ENCODE measurements around the gene ARHGAP19. TPM values are rescaled to one million over a fixed set of nuclear protein-coding genes. Genes with fewer than 3 reads are reported as not detected.

Gene ARHGAP19
- 5.2 TPM for polyA plus RNA-seq (2013, experiment 1 of 2; ENCODE audit: insufficient read length)
- 5.6 TPM for polyA plus RNA-seq (2013, experiment 2 of 2; ENCODE audit: insufficient read length)

DNA sequence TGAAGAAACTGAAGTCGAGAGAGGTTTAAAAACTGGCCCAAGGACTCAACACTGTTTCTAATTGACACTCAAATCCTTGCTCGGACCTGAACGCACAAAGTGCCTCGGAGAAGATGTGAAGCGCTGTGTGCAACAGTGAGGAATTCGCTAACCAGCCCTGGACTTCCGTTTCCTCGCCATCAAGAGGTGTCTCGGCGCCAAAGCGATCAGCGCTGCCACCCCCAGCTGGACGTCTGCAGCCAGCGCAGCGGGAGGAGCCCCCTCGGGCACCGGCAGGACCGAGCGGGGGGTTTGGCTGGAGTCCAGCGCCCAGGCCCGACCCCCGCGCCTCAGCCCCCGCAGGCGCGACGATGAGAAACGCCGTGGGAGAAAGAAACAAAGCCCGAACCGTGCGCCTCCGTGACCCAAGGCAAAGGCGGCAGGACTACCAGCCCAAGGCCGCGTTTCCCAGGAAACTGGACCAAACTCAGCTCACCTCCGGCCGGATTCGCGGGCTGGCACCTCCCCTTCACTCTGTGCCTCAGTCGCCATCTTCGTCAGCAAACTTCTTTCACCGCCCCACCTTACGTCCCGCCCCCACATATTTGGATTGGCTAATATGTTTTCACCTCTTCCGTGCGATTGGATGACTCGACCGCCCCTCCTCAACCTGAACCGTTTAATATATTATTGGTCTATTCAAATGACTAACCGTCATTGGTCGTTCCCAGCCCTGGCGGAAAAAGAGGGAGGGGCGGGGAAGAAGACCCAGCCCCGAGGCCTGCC, at the start of gene ARHGAP19:
Gene ARHGAP19, minus strand, starts transcription at position 541 of the 765 bp plus-strand sequence. Its CDS starts 10 bp downstream, at position 531.
- DNase-seq: peak; percentile 98

DNA sequence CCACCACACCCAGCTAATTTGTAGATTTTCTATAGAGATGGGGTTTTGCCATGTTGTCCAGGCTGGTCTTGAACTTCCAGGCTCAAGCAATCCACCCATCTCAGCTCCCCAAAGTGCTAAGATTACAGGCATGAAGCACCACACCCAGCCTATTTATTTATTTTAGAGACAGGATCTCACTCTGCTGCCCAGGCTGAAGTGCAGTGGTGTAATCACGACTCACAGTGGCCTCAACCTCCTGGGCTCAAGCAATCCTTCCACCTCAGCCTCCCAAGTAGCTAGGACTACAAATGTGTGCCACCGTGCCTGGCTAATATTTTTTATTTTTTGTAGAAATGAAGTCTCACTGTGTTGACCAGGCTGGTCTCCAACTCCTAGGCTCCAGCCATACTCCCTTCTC, 49.0 kb upstream of the ARHGAP19 start:
- no peak for DNase-seq

GRCh38 chr10:97338041-97338440, 45.6 kb upstream of the ARHGAP19 start:
- DNase-seq: no peak

DNA sequence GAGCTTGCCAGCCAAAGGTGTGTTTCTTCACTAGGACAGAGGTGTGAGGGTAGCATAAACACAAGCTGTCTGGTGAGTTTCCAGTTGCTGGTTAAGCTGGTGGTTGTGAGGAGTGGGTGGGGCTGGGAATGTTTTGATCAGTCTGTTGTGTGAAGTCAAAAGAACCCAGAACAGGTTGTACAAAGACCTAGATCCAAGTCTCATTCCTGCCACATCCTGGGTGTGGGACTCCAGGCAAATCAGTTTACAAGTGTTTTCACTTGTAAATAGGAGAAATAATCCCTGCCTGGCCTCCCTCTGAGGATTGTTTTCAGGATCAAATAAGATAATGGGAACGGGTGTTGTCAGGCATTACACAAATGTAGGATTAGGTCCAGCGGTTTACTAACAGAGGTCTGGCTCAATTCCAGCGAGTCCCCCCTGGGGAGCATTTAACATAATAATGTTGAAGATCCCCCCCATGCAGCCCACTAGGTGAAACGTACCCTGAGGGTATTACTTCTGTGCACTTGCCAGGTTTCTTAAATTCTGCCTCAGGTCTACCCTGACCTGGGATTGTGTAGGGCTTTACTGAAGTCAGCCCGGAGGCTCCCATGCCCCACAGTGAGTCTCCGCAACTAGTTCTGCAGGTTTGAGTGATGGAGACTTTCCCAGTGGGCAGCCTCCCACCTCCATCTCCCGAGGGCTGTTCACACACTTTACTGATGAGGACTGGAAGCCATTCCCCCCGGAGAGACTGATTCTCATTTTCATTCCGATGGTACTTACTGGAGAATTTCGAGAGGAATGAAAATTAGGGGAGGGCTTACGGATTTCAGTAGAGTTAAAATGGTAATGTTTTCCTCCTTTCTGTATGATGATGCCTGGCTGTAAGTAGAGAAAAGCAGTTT, 44.8 kb upstream of the ARHGAP19 start:
- DNase-seq: no peak

- DNase-seq: no peak
Observed at GRCh38 chr10:97336446-97336845, 44.0 kb upstream of the ARHGAP19 start.

DNA sequence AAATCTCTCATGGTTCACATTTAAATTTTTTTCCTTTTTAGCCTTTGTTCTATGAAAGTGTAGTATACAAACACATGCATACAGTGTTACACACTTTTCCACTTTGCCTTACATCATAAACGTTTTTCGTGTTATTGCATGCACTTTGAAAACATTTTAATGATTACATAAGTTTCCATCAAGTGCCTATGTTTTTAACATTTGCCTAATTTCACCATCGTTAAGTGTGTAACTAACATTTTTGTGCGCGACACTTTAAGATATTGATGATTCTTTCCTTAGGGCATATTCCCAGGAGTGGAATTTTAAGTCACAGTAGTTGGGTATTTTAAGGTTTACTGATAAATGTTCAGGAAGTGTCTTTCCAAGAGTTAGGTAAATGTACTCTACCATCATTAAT, 43.6 kb upstream of the ARHGAP19 start:
- no peak for DNase-seq

GRCh38 chr10:97335188-97335619, 42.8 kb upstream of the ARHGAP19 start:
- DNase-seq: no peak

GRCh38 chr10:97334370-97335175, 42.1 kb upstream of the ARHGAP19 start, which contains the start of gene FRAT2:
FRAT2 (minus strand) TSS chr10:97334729; CDS start chr10:97334572, 157 bp downstream.
- DNase-seq: peak; percentile 93

- peak; percentile 25 for DNase-seq
Observed at GRCh38 chr10:97333601-97334369, 41.3 kb upstream of the ARHGAP19 start.

GRCh38 chr10:97333351-97333600, 40.8 kb upstream of the ARHGAP19 start:
- peak; percentile 36 for DNase-seq

DNA sequence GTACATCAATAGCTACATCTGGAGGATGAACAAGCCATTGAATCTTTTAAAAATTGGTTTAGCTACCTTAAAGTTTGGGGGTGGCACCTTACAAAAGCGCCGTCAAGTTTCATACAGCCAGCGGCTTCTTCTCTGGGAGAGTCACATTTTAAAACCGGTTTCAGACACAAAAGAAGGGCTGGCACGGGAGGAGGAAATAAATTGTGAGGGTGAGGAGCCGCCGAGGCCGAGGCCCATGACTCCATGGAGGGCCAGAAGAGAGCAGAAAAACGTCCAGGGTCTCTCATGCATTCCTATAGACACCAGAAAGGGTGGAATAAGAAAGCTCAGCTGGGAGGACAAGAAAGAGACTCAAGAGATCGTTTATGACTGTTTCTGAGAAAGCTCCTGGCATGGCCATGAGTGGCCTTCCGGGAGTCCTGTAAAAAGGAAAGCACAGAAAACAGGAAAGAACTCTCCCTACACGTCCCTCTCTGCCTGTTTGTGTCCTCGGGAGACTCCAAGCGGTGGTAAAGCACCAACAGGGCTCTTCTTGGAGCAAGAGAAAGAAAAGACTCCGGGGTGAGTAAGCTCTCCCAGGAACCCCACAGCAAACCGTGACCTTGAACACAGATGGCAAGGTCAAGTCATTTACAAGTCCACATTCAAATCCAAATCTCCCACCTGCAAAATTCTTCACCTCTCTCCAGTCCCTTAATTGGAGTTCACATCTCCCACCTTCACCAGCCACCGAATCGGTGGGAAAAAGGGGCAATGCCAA, 40.3 kb upstream of the ARHGAP19 start:
- DNase-seq: peak; percentile 76

- DNase-seq: no peak
Observed at GRCh38 chr10:97331153-97331703, 38.8 kb upstream of the ARHGAP19 start.

DNA sequence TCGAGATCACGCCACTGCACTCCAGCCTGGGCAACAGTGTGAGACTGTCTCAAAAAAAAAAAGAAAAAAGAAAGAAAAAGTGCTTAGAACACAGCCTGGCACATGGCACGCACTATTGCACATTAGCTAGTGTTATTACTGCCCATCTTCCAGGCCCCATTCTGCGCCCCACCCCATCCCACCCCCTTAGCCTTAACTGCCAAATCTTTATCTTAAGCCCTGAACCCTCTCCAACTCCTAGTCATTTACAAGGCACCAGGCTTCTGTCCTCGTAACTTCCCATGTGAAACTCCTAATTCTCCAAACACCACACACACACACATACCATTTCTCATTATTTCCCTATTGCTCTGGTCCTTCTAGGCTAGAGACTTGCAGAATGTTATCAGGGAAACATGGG, 37.3 kb upstream of the ARHGAP19 start:
- DNase-seq: no peak

GRCh38 chr10:97328646-97329453, 36.4 kb upstream of the ARHGAP19 start:
- DNase-seq: no peak

GRCh38 chr10:97327348-97328294, 35.2 kb upstream of the ARHGAP19 start:
- DNase-seq: no peak

GRCh38 chr10:97325754-97326153, 33.3 kb upstream of the ARHGAP19 start:
- DNase-seq: no peak

- DNase-seq: no peak
Observed at GRCh38 chr10:97323501-97323900, 31.1 kb upstream of the ARHGAP19 start.

GRCh38 chr10:97321804-97322190, 29.4 kb upstream of the ARHGAP19 start:
- DNase-seq: no peak
